Inflammatory macrophage (primary cell): ENCODE measurements around the gene MEI1.
"Not testable (repeated sequence)": the region's sequence is repeated elsewhere in the genome, so short reads cannot be mapped to it uniquely, and the experiment has no call there.

ENCODE experiments used
- DNase-seq, 2 donors: peaks; one replicate each; pipeline ENCODE4 v3.0.0-alpha.2; 2020 to 2022

MEI1 gene

DNA sequence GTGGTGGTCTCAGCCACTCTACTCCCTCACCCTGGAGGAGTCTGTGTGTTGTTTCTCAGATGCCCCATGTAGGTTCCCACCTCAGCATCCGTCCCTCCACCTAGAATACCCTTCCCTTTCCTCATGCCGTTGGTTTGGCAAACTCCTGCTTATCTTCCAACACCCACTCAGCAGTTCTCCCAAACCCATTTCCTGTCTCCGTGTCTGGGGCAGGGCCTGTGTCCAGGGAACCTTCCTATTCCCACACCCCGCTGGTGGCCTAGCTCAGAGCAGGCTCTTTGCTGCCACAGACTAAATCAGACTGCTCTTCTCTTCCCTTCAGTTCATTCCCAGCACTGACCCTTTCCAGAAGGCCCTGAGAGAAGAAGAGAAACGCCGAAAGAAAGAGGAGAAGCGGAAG, 126.1 kb downstream of the MEI1 start:
- no peak for DNase-seq

DNA sequence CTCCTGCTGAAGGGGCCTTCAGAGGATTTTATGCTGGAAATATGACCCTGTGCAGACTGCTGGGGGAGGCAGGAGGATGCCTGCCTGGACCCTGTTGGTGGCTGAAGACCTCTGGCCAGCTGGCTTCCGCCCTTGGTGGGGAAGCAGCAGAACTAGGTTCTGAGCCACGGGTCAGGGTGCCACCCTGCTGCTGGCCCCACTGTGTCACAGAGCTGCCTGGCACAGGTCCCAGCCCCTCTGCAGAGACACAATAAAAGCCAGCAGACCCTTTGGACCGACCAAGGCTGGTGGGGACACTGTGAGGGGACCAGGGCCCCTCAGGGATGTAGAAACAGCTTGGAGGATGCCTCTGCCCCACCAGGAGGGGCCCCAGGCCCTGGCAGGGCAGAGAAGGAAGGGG, 126.7 kb downstream of the MEI1 start:
- DNase-seq, result no peak

DNA sequence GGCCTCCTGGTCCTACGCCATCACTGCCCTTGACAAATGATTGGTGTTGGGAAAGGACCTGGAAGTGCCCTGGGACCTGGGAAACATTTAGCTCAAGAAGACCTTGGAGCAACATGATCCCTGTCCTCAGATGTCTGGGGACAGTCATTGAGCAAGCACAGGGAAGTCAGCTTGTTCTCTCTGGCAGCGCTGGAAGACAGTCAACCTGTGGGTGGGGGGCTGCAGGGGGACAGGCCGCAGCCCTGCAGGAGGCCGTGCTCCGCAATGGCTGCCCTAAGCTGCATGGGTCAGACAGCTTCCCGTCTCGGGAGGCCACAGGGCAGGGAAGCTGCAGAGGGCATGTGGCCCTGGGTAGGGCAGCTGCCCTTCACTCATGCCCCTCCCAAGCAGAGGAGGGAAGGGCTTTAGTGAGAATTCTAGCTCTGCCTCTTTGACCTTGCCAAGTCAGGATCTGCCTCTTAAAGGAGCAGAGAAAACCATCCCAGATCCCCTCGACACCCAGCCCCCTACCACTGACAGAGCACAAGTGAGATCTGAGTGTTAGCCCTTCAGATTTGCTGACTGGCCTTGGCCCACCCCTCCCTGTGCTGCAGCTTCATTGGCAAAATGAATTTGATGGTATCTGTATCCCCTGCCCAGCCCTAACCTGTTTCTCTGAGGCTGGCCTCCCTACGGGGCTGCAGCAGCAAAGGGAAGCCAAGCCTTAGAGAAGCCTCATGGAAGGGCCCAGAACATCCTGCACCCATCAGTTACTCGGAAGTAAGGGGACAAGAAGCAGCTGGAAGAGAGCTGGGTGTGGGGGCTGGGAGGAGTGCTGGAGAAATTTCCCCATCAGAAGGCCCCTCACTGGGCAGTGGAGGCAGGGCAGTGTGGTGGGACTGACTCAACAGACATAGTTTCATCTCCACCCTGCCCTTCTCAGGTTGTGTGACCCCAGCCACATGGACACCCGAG, 127.4 kb downstream of the MEI1 start:
- no peak for DNase-seq

DNA sequence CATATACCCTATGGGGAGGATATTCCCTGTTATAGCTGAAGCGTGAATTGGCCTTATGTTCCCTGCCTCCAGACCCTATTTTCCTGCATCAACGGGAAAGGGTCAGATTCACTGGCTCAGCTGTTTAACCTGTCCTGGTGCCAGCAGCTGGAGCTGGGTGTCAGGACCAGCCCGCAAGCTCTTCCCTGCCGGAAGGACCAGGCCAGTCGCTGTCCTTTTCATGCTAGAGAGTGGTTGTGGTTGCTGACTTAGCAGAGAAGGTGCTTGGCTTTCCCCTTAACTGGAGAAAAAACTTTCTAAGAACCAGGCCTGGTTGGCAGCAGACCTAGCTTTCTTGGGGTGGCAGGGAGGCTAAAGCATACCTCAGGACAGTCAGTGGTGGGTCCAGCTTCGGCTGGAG, 128.4 kb downstream of the MEI1 start:
- no peak for DNase-seq

DNA sequence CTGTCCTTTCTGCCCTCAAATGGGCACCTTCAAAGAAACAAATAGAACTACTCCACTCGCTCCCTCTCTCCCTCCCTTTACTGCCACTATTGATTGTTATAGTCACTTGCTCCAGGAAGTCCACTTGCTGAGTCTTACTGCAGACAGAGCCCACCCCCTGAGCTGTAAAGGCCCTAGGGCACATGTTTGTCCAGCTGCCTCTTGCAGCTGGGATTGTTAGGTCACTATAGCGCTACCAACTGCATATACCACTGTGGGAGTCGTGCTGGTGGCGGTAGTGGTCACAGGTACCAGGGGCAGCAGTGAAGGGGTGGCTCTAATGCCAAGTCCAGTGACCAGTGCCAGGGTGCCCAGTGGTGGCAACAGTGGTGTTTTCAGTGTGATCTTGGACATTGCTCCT, 129.2 kb downstream of the MEI1 start:
- DNase-seq, result no peak

DNA sequence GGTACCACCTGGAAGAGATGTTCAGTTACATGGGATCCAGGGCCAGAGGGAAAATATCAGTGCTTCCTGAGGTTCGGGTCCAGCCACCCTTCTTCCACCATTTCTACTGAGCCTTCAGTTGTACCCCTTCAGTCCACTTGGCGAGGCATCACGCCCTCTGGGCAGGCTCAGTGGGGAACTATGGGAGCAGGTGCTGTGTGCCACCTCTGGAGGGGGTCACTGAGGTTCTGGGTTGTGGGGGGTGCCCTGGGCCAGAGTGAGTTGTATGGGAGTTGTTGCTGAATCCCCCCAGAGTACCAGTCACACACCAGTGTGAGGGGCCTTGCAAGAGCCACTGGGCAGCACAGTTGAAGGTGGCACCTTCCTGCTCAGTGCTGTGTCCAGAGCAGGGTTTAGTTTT, 130.9 kb downstream of the MEI1 start:
- no peak for DNase-seq

DNA sequence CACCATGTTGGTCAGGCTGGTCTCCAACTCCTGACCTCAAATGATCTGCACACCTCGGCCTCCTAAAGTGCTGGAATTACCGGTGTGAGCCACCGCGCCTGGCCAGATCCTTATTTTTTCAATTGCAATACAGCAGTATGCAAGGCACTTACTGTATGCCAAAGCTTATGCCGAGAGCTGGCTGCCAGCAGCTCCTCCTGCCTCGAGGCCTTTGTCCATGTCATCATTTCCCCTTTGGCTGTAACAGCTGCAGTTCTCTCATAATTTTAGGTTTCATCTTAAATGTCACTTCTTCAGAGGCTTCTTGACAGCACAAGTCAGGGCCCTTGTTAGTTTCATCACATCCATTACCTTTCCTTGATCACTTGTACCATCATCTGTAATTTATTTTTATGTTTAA, 132.1 kb downstream of the MEI1 start:
- DNase-seq, result peak; percentile 73 to 79

DNA sequence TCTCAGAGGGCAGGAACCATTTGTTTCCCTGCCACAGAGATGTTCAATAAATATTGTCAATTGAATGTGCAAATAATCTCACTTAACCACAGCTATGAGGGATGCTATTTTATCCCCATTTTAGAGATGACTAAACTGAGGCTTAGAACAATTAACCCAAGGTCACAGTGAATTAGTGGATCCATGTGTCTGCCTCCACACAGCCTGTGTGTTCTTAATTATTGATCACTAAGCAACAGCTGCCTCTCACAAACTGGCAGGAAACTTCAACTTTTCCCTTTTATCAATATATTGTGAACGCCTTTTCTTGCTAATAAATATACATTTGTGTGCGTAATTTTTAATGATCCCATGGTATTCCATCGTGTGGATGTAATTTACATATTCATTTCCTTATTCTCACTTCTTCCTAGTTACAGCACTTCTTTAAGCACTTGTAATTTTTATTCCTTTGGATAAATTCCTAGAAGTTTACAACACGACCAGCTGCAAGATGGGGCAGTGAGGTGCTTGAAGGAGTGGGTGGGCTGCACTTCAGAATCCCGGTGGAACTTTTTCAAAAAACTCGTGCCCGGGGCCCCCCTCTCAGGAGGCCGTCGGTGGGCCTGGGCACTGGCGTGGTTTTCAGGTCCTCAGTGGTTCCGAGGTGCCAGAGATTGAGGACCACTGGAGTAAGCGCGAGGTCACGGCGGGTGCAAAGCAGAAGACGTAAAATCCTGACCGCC, 132.7 kb downstream of the MEI1 start:
- peak in 1 of 2 donors; percentile 16 for DNase-seq

DNA sequence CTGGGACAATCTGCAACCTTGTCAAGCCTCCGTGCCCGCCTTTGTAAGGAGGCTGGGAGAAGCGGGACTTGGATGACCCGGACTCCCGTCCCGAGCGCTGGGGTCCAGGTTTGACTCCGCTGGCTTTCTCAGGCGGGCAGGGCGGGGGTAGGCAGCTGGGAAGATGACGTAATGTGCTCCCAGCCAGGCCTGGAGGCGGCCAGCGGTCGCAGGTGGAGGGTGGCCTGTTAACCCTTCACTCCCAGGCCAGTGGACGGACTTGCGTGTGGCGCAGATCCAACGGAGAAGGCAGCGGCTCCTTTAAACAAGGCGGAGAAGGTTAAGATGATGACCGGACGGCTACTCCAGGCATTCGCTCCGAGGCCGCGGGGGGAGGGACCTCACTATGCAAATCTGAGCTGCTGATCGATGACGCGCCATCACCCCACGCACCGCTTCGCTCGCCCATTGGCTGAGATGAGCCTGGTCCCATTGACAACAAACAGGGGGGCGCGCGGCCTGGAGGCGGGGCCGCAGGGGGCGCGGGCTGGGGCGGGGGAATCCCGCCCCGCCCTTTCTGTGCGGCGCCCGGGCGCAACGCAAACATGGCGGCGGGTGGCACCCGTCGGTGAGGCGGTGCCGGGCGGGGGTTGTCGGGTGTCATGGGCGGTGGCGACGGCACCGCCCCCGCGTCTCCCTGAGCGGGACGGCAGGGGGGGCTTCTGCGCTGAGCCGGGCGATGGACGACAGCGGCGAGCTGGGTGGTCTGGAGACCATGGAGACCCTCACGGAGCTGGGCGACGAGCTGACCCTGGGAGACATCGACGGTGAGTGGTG, 133.5 kb downstream of the MEI1 start, which contains the start of gene SREBF2:
SREBF2 (plus strand) TSS at position 553 of the 816 bp plus-strand sequence; CDS start at position 719, 166 bp downstream.
- DNase-seq, result peak; percentile 100

DNA sequence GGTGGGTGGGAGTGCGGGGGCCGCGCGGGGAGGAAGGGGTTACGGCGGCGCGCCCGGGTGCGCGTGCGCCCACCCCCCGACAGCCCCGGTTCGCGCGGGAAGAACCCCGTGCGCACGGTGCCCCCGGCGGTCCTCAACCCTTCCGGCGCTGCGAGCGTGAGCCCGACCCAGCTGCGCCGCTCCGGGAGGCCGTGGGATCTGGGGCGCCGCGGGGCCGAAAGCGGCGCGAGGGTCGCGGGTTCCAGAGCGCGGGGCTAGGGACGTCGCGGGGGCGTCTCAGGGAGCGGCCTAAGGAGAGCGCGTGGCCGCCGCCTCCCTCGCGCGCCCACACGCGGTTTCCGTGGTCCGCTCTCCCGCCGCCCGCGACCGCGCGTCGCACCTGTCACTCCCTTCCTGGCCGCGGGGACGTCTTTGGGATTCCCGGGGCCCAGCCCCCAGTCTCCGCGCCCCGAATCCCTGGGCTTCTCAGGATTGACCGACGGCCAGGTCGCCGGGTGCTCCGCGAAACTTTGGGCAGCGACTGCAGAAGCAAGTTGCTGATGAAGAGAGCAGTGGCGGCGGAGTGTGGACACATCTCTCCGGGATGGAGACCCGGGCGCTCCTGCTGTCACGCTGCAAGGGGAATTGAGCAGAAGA, 134.2 kb downstream of the MEI1 start:
- DNase-seq, result peak; percentile 15 to 36

DNA sequence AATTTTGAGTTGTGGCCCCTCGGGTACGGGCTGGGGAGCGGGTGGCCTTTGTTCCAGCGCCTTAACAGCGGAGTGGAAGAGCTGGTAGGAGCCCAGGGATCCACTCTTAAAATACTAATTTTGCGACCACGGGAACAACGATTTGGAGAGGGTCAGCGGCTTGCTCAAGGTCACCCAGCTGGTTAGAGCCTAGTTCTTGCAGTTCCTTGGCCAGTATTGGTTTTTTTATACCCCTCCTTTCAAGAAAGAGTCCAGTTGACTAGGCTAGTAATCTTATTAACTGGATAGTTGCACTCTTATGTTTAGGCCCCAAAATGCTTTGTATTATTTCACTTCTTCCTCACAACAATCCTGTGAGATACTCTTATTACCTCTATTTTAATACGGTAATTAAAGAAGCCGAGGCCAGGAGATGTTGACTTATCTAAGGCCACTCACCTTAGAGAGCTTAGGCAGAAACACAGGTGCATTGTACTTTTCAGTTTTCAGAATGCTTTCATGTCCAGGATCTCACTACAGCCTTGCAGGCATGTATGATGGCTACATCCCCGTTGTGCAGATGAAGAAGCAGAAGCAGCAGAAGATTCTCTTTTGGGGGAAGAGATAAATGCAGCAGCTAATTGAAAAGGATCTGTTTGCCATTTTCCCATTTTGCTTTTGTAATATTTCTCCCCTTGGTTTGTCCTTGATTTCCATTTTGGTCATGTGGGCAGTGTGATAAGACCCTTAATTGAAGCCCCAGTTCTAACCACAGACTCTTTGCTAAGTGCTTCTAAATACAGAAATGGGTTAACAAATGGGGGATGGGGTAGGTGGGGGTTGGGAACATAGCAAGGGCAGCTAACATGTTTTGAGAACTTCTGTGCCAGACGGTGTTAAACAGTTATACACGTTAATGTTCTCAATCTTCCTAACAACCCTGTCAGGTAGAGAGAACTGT, 135.0 kb downstream of the MEI1 start:
- DNase-seq, result no peak

DNA sequence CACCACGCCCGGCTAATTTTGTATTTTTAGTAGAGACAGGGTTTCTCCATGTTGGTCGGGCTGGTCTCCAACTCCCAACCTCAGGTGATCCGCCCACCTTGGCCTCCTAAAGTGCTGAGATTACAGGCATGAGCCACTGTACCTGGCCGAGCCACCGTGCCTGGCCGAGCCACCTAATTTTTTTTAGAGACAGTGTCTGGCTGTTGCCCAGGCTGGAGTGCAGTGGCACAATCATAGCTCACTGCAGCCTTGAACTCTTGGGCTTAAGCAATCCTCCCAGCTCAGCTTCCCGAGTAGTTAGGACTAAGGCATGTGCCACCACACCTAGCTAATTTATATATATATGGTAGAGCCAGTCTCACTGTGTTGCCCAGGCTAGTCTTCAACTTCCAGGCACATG, 136.2 kb downstream of the MEI1 start:
- DNase-seq, result not testable (repeated sequence)

DNA sequence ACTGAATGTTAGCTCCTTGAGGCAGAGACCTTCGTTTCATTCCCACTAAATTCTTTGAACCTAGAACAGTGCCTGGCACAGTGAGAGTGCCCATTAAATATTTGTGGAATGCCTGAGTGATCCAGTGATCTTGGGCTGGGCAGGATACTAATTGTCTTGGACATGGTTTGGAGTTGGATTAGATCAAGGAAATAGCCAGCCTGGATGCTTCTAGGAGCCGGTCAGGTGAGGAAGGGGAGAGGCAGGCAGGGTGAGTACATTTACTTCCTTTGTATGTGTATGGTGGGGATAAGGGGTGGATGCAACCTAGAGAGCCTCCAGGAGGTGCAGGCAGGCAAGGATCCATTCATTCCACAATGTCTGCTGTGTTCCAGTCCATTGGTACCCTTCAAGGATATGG, 137.2 kb downstream of the MEI1 start:
- DNase-seq, result no peak

DNA sequence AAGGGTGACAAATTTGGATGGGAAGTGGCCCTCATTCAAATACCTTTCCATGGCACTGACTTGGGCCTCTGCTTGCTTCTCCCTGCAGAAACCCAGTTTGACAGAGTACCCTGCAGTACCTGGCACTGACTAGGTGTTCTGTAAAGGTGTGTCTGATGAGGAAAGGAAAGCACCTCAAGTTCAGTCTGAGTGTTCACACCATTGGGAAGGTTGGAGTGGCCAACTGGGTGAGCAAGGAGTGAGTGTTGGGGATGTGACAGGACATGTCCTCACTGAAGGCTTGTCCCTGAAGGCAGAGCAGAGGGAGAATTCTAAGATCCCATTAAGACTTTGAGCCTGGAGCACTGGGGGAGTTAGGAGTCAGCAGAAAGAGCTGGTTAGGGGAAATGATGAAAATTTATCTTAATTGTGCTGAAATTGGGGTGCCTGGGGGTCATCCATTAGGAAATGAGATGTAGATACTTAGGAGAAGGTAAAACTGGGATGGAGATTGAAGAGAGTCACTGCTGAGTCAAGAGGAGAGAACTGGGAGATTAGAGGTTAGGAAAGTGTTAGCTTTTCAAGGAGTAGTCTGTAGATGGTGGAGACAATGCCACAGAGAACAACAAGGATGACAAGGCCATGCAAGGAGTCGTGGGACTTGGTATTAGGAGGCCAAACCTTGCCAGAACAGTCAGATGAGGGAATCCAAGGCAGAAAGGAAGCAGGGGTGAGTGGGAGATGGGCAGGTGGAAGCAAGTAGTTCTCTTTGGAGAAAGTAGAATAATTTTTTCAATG, 139.7 kb downstream of the MEI1 start:
- no peak for DNase-seq

DNA sequence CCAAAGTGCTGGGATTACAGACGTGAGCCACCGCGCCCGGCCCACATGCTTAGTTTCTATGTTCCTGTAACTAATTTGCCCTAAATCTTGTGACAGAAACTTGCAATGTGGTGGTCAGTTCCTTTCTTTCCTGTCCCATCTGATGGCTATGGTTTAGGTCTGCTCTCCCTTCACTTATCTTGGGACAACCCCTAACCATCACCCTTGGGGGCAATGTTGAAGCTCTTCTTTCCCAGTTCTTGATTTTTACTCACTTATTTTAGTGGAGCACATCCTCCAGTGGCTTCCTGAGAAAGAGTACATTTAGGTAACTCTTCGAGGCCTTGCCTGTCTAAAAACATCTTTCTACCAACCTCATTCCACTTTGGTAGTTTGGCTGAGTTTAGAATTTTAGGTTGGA, 140.9 kb downstream of the MEI1 start:
- no peak for DNase-seq

DNA sequence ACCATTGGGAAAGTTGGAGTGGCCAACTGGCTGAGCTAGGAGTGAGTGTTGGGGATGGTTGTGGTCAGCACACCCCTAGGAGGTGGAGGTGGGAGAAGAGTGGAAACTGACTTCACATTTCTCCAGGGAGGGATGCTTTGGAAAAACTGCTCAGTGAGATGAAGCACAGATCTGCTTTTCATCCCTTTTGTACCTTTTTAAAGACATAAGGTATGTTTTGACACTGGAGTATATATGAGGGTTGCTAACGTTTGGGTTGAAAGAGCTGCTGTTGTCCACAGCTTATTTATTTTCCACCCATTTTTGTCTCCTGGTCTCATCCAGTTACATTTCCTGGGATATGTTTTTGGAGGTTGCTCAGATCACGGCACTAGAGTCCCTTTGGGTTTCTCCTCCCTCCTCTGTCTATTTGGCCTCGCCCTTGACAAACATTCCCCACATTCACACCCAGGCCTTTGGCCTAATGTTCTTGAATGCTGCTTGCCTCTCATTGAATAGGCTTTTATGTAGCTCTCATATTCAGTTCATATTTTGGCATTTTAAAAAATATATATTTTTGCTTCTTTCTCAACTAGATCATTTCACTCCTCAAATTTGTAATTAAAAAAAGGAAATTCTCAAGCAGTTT, 141.9 kb downstream of the MEI1 start:
- no peak for DNase-seq

DNA sequence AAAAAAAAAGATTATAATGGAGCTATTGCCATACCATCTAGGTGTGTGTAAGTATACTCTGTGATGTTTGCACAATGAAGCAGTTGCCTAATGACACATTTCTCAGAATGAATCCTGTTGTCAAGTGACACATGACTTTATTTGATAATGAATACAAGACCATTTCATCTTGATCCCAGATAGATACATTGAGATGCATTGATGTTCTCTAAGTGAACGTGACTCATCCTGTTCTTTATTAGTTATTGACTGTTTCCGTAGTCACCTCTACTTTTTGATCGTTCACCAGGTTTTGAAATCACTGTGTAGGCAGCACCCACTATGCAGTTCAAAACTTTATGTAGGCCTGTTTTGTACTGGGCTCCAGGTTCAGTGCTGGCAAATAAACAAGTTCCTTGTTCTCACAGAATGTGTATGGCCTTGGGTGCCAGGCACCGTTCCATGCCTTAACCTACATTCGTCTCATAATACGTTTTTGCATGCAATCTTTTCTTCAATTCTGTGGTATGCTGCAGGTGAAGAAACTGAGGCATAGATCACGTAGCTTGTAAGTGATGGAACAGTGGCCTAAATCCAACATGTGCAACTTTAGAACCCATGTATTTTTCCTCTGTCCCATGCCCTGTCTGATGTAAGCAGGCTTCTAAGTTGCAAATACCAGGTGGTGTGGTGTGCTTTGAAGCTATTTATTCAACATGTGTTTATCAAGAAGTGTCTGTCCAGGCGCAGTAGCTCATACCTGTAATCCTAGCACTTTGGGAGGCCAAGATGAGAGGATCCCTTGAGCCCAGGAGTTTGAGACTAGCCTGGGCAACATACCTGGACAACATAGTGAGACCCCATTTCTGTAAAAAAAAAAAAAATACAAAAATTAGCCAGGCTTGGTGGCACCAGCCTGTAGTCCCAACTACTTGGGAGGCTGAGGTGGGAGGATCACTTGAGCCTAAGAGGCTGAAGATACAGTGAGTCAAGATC, 144.0 kb downstream of the MEI1 start:
- DNase-seq, result no peak

DNA sequence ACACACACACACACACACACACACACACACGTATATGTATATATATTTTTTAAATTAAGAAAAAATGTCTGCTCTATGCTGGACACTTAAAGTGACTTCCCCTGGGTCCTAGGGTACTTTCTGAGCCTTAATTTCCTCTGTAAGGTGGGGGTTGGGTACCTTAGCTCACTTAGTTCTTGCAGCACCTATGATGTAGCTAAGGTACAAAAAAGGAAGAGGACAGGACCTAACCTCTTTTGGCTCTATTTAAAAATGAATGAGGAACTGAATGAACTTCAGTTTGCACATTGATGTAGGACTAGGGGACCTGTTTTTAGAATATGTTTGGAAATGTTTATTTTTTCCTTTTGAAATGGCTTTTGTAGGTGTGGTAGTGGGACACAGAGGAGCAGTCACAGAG, 144.7 kb downstream of the MEI1 start:
- DNase-seq, result no peak

DNA sequence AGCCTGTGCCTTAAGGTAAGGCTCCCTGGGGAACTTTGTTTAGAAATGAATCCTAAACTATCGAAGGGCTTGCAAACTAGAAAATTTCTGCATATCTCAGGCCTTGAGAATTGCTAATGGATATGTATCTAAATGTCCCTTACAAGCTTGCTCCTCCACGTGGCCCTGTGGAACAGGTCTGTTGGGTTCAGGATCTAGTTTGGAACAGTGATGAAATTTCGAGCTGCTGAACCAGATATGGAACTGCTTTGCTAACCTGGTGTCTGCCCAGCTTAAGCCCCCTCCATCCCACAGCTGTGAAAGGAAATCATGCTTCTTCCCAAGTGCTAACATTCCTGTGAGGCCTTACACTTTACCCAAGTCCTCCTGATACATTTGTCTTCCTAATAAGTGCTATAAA, 145.2 kb downstream of the MEI1 start:
- DNase-seq, result no peak
